Ishikawa (cell line): ENCODE results near the gene EPHA7.

Experiments used
- CEBPB ChIP-seq: IDR thresholded peaks from 2 replicates; pipeline ENCODE4 v1.6.1; 2012
- EGR1 ChIP-seq: IDR thresholded peaks from 2 replicates; pipeline ENCODE4 v1.6.1; 2012
- EP300 ChIP-seq: IDR thresholded peaks from 2 replicates; pipeline ENCODE4 v1.6.1; 2012; ENCODE audit warnings: borderline replicate concordance
- NFIC ChIP-seq: IDR thresholded peaks from 2 replicates; pipeline ENCODE4 v1.6.1; 2012
- TCF12 ChIP-seq: IDR thresholded peaks from 2 replicates; pipeline ENCODE4 v1.6.1; 2012; ENCODE audit warnings: low read depth
- YY1 ChIP-seq: IDR thresholded peaks from 2 replicates; pipeline ENCODE4 v1.6.1; 2012; ENCODE audit warnings: low read depth
- TF ChIP-seq, protein P1 (sequence below): IDR thresholded peaks from 2 replicates; pipeline ENCODE4 v1.6.1; 2012
- TF ChIP-seq, protein P2 (sequence below): IDR thresholded peaks from 2 replicates; pipeline ENCODE4 v1.6.1; 2012; ENCODE audit warnings: low read depth, mild to moderate bottlenecking

DNA sequence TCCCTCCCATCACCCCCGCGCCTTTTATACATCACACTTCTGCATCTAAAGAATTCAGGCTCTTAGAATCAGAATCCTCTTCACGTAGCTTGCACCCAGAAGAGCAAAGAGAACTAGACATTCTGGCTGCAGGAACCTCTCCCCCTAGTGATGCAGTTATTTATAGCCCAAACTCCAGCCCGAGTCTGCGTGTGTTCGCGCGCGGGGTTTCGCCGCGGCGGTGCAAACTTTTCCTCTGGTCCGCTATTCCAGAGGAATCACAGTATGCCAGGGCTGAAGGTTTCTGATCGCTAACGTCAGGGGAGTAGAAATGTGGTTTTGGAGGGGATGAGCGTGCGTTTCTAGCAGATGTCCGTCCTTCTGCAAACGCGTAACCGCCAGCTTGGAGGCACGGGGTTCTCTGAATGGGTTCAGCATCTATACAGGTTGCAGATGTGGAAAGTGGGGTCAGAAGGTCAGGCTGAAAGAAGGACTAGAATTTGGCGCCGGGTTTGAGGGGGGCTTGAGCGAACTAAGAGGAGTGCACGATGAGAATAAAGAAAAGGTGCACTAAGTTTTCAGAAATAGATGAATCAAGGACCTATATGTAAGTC, 1.8 kb downstream of the EPHA7 start:
- TF ChIP-seq CEBPB: no peak
- TF ChIP-seq, protein P1, sequence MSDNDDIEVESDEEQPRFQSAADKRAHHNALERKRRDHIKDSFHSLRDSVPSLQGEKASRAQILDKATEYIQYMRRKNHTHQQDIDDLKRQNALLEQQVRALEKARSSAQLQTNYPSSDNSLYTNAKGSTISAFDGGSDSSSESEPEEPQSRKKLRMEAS: no peak
- no peak for TF ChIP-seq YY1
- no peak for TF ChIP-seq EGR1
- no peak for TF ChIP-seq EP300
- no peak for TF ChIP-seq TCF12
- TF ChIP-seq NFIC: no peak
- TF ChIP-seq, protein P2, sequence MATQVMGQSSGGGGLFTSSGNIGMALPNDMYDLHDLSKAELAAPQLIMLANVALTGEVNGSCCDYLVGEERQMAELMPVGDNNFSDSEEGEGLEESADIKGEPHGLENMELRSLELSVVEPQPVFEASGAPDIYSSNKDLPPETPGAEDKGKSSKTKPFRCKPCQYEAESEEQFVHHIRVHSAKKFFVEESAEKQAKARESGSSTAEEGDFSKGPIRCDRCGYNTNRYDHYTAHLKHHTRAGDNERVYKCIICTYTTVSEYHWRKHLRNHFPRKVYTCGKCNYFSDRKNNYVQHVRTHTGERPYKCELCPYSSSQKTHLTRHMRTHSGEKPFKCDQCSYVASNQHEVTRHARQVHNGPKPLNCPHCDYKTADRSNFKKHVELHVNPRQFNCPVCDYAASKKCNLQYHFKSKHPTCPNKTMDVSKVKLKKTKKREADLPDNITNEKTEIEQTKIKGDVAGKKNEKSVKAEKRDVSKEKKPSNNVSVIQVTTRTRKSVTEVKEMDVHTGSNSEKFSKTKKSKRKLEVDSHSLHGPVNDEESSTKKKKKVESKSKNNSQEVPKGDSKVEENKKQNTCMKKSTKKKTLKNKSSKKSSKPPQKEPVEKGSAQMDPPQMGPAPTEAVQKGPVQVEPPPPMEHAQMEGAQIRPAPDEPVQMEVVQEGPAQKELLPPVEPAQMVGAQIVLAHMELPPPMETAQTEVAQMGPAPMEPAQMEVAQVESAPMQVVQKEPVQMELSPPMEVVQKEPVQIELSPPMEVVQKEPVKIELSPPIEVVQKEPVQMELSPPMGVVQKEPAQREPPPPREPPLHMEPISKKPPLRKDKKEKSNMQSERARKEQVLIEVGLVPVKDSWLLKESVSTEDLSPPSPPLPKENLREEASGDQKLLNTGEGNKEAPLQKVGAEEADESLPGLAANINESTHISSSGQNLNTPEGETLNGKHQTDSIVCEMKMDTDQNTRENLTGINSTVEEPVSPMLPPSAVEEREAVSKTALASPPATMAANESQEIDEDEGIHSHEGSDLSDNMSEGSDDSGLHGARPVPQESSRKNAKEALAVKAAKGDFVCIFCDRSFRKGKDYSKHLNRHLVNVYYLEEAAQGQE: no peak
